Left forelimb (tissue), 1 donor: ENCODE results near the gene DDX10.

ENCODE experiments used
- DNase-seq: peaks from one replicate; pipeline ENCODE4 v3.0.0-alpha.2; 2018; ENCODE audit warnings: low spot score

DDX10 gene

DNA sequence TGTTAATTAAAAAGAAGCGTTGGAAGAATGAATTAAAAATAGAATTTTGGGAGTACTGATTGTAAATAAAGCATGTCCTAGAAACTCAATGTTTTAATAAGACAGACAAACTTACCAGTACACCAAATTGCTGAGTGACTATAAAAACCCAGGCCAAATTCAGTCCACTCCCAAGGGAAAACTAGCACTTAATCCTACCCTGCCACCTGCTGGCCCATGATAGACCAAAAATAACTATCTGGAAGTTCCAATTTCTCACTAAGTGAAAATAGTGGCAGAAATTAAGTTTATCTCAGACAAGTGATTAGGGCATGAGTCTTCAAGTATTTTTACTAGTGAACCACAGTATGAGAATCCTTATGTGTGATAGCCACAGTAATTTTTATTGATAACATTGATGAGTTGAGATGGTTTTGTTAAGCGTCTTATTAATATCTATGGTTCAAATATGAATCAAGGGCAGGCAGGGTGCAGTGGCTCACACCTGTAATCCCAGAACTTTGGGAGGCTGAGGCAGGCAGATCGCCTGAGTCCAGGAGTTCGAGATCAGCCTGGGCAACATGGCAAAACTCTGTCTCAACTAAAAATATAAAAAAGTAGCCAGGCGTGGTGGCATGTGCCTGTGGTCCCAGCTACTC is 9.8 kb upstream of the DDX10 start:
- DNase-seq, result no peak

GRCh38 chr11:108662700-108663099 is 2.2 kb upstream of the DDX10 start:
- no peak for DNase-seq

- DNase-seq, result no peak
Observed at GRCh38 chr11:108663154-108663877, 1.6 kb upstream of the DDX10 start.

DNA sequence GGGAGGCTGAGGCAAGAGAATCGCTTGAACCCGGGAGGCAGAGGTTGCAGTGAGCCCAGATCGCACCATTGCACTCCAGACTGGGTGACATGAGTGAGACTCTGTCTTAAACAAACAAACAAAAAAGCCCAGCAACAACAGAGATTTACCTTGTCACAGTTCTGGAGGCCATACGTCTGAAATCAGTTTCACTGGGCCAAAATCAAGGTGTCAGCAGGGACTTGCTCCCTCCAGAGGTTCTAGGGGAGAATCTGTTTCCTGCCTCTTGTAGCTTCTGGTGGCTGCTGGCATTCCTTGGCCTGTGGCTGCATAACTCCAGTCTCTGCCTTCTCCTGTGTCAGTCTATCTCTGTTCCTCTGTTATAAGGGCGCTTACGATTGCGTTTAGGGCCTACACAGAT is 1.5 kb downstream of the DDX10 start:
- no peak for DNase-seq

GRCh38 chr11:108669286-108669685 is 4.4 kb downstream of the DDX10 start:
- DNase-seq, result no peak

DNA sequence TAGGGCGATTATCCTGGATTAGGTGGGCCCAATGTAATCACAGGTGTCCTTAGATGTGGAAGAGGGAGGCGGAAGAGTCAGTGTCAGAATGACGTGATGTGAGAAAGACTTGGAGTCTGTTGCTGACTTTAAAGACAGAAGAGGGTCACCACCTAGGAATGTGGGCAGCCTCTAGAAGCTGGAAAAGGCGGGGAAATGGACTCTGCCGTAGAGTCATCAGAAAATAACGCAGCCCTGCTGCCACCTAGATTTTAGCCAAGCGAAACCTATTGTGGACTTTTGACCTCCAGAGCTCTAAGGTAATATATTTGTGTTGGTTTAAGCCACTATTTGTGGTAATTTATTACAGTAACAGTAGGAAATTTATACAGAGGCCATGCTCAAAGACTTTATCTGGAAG is 4.8 kb downstream of the DDX10 start:
- no peak for DNase-seq

- DNase-seq, result no peak
Observed at GRCh38 chr11:108670451-108670850, 5.6 kb downstream of the DDX10 start.

- no peak for DNase-seq
Observed at GRCh38 chr11:108672113-108672512, 7.2 kb downstream of the DDX10 start.

GRCh38 chr11:108672786-108673185 is 7.9 kb downstream of the DDX10 start:
- DNase-seq, result no peak

DNA sequence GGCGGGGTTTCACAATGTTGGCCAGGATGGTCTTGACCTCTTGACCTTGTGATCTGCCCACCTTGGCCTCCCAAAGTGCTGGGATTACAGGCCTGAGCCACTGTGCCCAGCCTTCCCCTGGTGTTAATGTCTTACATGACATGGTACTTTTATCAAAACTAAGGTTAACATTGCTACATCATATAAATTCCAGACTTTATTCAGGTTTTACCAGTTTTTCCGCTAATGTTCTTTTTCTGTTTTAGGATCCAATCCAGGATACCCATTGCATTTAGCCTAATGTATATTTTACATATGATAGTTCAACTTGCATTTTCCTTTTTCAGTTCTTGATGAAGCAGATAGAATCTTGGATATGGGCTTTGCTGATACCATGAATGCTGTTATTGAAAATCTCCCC is 14.2 kb downstream of the DDX10 start:
- no peak for DNase-seq

- DNase-seq, result no peak
Observed at GRCh38 chr11:108680271-108680670, 15.4 kb downstream of the DDX10 start.

GRCh38 chr11:108685419-108686130 is 20.7 kb downstream of the DDX10 start:
- no peak for DNase-seq

GRCh38 chr11:108693852-108694251 is 29.0 kb downstream of the DDX10 start:
- no peak for DNase-seq

DNA sequence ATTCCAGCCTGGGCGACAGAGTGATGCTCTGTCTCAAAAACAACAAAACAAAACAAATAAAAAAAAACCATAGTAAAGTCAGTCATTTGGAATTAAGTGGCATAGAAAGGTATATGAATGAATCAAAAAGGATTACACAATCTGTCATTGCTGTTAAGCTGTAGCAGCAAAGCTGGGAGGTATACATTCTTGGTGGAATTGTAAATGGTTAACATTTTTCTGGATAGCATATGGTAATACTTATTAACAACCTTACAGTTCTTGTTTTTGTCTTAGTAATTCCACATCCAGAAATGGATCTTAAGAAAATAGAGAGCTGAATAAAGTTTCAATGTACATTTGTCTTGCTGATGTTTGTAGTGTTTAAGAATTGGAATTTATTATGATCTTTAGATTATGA is 30.0 kb downstream of the DDX10 start:
- DNase-seq, result no peak

GRCh38 chr11:108697872-108698473 is 33.1 kb downstream of the DDX10 start:
- DNase-seq, result no peak

DNA sequence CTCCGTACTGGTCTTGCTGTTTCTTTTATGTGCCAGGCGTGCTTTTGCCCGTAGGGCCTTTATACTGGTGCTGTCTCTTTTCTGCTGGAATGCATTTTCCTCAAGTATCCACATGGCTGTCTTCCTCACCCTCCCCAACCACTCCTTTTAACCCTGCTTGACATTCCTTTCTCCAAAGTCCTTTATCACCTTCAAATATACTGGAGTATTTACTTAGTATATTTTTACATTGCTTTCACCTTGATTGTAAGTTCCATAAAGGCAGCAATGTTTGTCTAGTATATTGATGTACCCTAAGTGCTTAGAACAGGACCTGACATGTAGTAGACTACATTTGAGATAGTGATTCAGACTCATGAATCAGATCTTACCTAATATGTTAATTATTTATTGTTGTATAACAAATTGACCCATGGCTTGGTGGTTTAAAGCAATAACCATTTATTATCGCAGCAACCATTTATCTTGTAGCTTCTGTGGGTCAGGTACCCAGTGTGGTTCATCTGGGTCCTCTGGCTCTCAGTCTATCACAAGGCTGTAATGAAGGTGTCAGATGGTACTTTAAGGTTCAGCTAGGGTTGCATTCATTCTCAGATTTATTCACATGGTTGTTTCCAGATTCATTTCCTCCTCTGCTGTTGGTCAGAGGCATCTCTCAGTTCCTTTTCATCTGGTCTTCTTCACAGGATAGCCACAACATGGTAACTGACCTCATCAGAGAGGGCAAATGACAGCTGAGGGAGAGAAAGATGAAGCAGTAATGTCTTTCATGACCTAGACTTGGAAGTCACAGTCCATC is 34.2 kb downstream of the DDX10 start:
- no peak for DNase-seq

DNA sequence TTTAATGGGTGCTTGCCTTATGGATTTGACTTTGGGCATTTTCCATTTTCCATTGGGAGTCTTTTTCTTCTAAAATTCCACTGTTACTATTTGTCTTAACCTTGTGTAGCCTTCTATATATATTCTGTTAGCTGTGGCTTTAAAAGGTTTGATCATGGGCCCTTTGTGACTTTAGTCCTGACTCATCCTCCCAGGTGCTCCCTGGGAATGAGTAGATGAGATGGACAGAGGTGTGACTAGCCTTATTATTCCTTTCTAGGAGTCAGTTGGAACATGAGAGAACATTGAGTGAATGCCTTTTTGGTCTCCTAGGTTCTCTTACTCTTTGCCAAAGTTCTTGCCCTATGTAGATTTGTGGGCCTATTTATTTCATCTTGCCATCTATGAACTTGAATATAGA is 39.0 kb downstream of the DDX10 start:
- DNase-seq, result no peak

DNA sequence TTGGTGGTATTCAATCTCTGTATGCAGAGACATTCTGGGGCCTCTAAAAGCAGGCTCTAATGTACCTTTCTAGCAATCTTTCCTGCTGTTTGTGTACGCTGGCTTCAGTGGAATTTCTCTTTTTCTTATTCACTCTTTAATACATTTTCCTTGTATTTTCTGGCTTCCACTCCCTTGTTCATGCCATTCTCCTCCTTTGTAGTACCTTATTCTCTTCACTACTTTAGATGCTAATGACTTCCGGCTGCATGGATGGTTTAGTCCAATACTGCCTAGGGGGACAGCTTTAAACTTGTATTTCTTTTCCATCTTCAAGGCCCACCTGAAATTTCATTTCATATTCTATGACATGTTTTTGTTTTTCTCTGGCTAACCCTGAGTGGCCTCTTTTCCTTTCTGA is 40.2 kb downstream of the DDX10 start:
- DNase-seq, result no peak

GRCh38 chr11:108708173-108708572 is 43.3 kb downstream of the DDX10 start:
- no peak for DNase-seq

DNA sequence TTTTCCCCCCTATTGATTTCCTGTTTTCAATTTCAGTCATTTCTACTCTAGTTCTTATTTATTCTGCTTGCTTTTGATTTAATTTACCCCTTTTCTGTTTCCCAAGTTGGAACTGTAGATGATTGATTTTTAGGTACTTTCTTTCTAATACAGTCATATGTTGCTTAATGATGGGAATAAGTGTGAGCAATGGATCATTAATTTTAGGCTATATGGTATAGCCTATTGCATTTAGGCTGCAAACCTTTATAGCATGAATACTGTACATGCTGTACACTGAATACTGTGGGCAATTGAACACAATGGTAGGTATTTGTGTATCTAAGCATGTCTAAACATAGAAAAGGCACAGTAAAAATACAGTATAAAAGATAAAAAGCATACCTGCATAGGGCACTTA is 44.9 kb downstream of the DDX10 start:
- DNase-seq, result no peak

- no peak for DNase-seq
Observed at GRCh38 chr11:108713076-108713790, 48.4 kb downstream of the DDX10 start.
